ENCODE data around the gene ZNF689.
"Not testable (repeated sequence)": the region's sequence is repeated elsewhere in the genome, so short reads cannot be mapped to it uniquely, and the experiment has no call there.

ZNF689 gene

DNA sequence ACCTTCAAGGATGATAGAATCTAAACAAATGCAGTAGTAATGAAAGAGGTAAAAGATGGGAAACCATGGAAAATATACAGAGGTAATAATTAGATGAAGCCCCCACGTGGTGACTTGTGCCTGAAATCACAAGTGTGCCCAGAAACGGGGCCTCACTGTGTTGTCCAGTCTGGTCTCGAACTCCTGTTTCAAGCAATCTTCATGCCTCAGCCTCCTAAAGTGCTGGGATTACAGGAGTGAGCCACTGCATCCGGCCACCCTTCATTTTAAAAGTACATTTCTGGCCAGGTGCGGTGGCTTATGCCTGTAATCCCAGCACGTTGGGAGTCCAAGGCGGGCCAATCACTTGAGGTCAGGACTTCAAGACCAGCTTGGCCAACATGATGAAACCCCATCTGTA lies 26.4 kb upstream of the ZNF689 start:
- no peaks in the 10 kb centered on the region for H3K36me3 ChIP-seq (ENCODE audit: control insufficient read depth, insufficient read depth, low read length)
- 91 to 95% methylated on average over 7 of the region's 7 CpGs for WGBS, 2 experiments
- no peaks in the 10 kb centered on the region for H3K4me1 ChIP-seq (ENCODE audit: control insufficient read depth, insufficient read depth, low read length)
- H3K9me3 ChIP-seq (ENCODE audit: control insufficient read depth, low read length), result no peaks in the 10 kb centered on the region
- H3K27me3 ChIP-seq (ENCODE audit: control insufficient read depth, insufficient read depth, low read length, poor library complexity, severe bottlenecking), result peaks cover 6% of the 10 kb centered on the region
- no peak overlapping the region for H3K4me3 ChIP-seq (ENCODE audit: insufficient read depth, low read depth, low read length)
- H3K27ac ChIP-seq (ENCODE audit: insufficient read depth, low read depth, low read length, poor library complexity, severe bottlenecking), result no peak overlapping the region

DNA sequence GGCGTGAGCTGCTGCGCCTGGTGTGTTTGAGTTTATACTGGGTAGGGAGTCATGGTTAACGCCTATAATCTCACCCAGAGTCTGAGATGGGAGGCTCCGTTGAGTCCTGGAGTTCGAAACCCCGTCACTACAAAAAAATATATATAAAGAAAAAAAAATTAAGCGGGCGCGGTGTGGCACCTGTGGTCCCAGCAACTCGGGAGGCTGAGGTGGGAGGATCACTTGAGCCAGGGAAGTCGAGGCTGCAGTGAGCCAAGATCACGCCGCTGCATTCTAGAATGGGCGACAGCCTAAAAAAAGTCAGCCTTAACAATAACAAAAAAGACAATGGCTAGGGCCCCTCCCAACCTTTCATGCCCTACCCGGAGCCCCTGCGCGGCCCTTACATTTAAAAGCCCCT lies 23.3 kb upstream of the ZNF689 start:
- Histone ChIP-seq H3K27ac (ENCODE audit: insufficient read depth, low read depth, low read length, poor library complexity, severe bottlenecking) (peak overlapping the region; percentile 76), H3K4me1 (ENCODE audit: control insufficient read depth, insufficient read depth, low read length) (no peaks in the 10 kb centered on the region), H3K4me3 (ENCODE audit: insufficient read depth, low read depth, low read length) (peak overlapping the region; percentile 98), H3K36me3 (ENCODE audit: control insufficient read depth, insufficient read depth, low read length) (no peaks in the 10 kb centered on the region), H3K9me3 (ENCODE audit: control insufficient read depth, low read length) (no peaks in the 10 kb centered on the region), H3K27me3 (ENCODE audit: control insufficient read depth, insufficient read depth, low read length, poor library complexity, severe bottlenecking) (peaks cover 5% of the 10 kb centered on the region)
- WGBS, 2 experiments, result 92 to 93% methylated on average over 17 of the region's 17 CpGs

DNA sequence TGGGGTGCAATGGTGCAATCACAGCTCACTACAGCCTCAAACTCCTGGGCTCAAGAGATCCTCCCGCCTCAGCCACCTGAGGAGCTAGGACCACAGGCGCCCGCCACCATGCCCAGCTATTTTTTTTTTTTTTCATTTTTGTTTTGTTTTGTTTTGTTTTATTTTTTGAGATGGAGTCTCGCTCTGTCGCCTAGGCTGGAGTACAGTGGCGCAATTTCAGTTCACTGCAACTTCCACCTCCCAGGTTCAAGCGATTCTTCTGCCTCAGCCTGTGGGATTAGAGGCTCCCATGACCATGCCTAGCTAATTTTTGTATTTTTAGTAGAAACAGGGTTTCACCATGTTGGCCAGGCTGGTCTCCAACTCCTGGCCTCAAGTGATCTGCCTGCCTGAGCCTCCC lies 22.3 kb upstream of the ZNF689 start:
- H3K4me1 ChIP-seq (ENCODE audit: control insufficient read depth, insufficient read depth, low read length); H3K27me3 ChIP-seq (ENCODE audit: control insufficient read depth, insufficient read depth, low read length, poor library complexity, severe bottlenecking); H3K9me3 ChIP-seq (ENCODE audit: control insufficient read depth, low read length); H3K4me3 ChIP-seq (ENCODE audit: insufficient read depth, low read depth, low read length); H3K27ac ChIP-seq (ENCODE audit: insufficient read depth, low read depth, low read length, poor library complexity, severe bottlenecking); H3K36me3 ChIP-seq (ENCODE audit: control insufficient read depth, insufficient read depth, low read length): not testable (repeated sequence)
- WGBS, 2 experiments, result 90 to 92% methylated on average over 5 to 7 of the region's 7 CpGs

DNA sequence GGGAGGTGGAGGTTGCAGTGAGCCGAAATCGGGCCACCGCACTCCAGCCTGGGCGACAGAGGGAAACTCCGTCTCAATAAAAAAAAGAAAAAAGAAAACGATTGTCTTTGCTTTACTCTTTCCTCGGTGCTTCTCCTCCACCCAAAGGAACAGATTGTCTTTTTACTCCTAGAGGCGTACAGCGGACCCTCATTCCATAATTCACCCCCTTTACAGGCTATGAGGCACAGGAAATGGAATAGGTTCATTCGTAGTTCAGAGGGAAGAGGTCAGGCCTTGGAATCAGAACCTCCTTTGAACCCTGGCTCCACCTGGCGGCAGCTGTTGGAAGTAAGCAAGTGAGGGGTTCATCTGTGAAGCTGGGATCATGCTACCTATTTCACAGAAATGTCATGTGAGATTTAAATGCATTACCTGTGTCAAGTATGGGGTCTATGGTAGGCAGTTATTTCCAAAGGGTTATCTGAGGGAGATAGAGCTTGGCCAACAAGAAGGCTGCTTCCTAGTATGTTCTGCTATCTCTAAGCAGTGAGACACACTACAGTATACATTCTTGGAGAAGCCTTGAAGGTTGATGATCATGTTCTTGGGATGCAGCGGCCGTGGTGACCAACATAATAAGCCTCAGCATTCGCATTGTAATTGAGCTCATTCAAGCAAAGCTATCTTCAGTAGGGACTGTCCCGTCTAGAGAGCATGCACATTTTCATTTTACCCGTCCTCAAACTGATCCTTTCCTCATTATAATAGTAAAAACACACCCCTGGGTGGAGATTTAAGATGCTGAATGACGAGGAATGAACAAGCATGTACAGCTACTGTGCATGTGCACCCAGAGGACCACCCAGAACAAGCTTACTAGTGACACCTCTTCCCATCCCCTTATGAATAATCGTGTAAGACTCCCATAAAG lies 18.7 kb upstream of the ZNF689 start:
- peaks cover 5% of the 10 kb centered on the region for H3K27me3 ChIP-seq (ENCODE audit: control insufficient read depth, insufficient read depth, low read length, poor library complexity, severe bottlenecking)
- H3K4me3 ChIP-seq (ENCODE audit: insufficient read depth, low read depth, low read length), result no peak overlapping the region
- H3K36me3 ChIP-seq (ENCODE audit: control insufficient read depth, insufficient read depth, low read length), result no peaks in the 10 kb centered on the region
- H3K27ac ChIP-seq (ENCODE audit: insufficient read depth, low read depth, low read length, poor library complexity, severe bottlenecking), result no peak overlapping the region
- 57 to 58% methylated on average over 18 of the region's 18 CpGs for WGBS, 2 experiments
- H3K9me3 ChIP-seq (ENCODE audit: control insufficient read depth, low read length), result no peaks in the 10 kb centered on the region
- H3K4me1 ChIP-seq (ENCODE audit: control insufficient read depth, insufficient read depth, low read length), result no peaks in the 10 kb centered on the region

DNA sequence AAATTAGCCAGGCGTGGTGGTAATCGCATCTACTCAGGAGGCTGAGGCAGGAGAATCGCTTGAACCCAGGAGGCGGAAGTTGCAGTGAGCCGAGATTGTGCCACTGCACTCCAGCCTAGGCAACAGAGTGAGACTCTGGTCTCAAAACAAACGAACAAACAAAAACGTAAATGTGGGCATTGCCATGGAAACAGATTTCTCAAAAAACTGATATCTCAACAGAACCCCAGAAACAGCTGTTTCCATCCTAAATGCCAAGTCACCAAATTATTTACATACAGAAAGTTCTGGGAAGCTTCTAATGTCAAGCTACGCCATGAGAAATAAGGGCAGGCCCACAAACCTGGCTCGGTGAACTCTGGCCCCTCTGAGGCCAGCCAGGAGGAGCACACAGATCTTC lies 16.0 kb upstream of the ZNF689 start:
- 93% methylated on average over 9 of the region's 9 CpGs for WGBS, 2 experiments
- Histone ChIP-seq H3K4me3 (ENCODE audit: insufficient read depth, low read depth, low read length) (no peak overlapping the region), H3K27ac (ENCODE audit: insufficient read depth, low read depth, low read length, poor library complexity, severe bottlenecking) (no peak overlapping the region), H3K4me1 (ENCODE audit: control insufficient read depth, insufficient read depth, low read length) (no peaks in the 10 kb centered on the region), H3K36me3 (ENCODE audit: control insufficient read depth, insufficient read depth, low read length) (no peaks in the 10 kb centered on the region), H3K9me3 (ENCODE audit: control insufficient read depth, low read length) (no peaks in the 10 kb centered on the region), H3K27me3 (ENCODE audit: control insufficient read depth, insufficient read depth, low read length, poor library complexity, severe bottlenecking) (peaks cover 5% of the 10 kb centered on the region)

DNA sequence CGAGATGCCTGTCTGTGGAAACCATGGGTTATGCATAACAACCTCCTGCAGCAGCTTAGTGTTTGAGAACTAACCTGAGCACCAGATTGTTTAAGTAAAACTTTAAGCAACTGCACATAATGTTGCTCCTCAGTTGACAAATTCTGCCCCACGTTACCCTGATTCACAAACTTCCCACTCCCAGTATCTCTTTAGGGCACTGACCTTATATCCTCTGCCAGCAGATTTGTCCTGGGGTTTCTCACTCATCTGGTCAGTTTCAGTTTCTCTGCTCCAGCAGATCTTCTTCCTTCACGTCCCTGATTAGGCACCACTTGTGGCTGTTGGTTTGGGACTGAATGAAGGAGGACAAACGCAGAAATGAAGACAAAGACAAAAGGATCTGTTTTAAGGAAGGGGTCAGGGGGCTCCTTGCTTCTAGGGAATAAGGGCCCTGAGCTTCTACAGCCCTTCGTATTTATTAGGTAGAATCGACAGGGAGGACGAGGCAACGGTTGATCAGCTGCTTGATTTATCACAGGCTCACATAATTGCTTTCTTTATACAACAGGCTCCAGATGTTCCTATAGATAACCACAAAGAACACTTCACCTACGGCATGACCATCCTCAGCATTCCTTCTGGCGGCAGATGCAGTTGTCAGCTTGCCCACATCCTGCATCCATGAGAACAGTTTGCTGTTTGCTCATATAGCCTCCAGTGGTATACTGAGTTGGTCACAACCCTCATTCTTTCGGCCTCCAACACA lies 13.5 kb upstream of the ZNF689 start:
- H3K27me3 ChIP-seq (ENCODE audit: control insufficient read depth, insufficient read depth, low read length, poor library complexity, severe bottlenecking), result peaks cover 3% of the 10 kb centered on the region
- H3K27ac ChIP-seq (ENCODE audit: insufficient read depth, low read depth, low read length, poor library complexity, severe bottlenecking), result no peak overlapping the region
- WGBS, 2 experiments, result 90 to 93% methylated on average over 11 of the region's 11 CpGs
- no peaks in the 10 kb centered on the region for H3K36me3 ChIP-seq (ENCODE audit: control insufficient read depth, insufficient read depth, low read length)
- no peak overlapping the region for H3K4me3 ChIP-seq (ENCODE audit: insufficient read depth, low read depth, low read length)
- H3K4me1 ChIP-seq (ENCODE audit: control insufficient read depth, insufficient read depth, low read length), result no peaks in the 10 kb centered on the region
- H3K9me3 ChIP-seq (ENCODE audit: control insufficient read depth, low read length), result no peaks in the 10 kb centered on the region

DNA sequence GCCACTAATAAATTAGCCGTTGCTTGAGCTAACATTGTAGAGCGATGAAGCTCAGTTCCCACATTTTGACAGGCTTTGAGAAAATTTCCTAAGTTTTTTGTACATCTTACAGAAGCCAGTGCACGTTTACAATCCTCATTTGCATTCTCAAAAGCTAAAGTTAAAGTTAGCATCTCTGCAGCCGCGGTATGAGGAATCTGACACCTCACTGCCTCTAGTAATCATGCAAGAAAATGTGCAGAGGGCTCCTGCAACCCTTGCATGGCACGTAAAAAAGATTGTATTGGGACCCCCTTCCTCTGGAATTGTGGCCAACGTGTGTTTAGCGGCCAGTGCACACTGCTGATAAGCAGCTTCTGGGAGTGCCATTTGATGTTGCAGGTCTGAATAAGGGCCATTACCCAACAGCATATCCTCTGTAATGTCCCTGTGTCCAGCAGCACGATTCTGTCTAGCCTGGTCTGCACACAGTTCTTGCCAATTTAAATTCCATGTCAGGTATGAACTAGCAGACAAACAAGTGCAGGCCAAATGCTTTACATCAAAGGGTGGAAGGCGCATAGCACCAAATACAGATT lies 12.4 kb upstream of the ZNF689 start:
- H3K9me3 ChIP-seq (ENCODE audit: control insufficient read depth, low read length), result no peaks in the 10 kb centered on the region
- H3K4me1 ChIP-seq (ENCODE audit: control insufficient read depth, insufficient read depth, low read length), result no peaks in the 10 kb centered on the region
- H3K4me3 ChIP-seq (ENCODE audit: insufficient read depth, low read depth, low read length), result no peak overlapping the region
- H3K27ac ChIP-seq (ENCODE audit: insufficient read depth, low read depth, low read length, poor library complexity, severe bottlenecking), result no peak overlapping the region
- WGBS, 2 experiments, result 84 to 86% methylated on average over 10 of the region's 10 CpGs
- H3K36me3 ChIP-seq (ENCODE audit: control insufficient read depth, insufficient read depth, low read length), result no peaks in the 10 kb centered on the region
- H3K27me3 ChIP-seq (ENCODE audit: control insufficient read depth, insufficient read depth, low read length, poor library complexity, severe bottlenecking), result peaks cover 3% of the 10 kb centered on the region

DNA sequence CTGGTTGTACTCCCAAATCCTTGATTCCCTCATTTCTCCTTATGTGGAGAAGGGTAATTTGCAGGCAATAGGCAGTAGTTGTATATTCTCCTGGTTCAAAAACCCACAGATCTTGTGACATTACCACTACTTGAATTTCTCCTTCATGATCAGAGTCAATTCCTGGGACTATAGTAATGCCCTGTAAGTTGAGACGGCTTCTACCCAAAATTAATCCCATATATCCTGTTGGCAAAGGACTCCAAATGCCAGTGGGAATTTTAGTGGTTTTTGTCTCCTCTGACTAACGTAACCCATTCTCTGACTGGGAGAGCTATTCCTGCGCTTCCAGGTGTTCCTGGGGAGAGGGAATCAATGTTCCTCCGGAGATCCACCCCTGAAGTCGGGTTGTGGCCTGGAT lies 11.6 kb upstream of the ZNF689 start:
- Histone ChIP-seq H3K27ac (ENCODE audit: insufficient read depth, low read depth, low read length, poor library complexity, severe bottlenecking) (no peak overlapping the region), H3K36me3 (ENCODE audit: control insufficient read depth, insufficient read depth, low read length) (no peaks in the 10 kb centered on the region), H3K4me1 (ENCODE audit: control insufficient read depth, insufficient read depth, low read length) (no peaks in the 10 kb centered on the region), H3K27me3 (ENCODE audit: control insufficient read depth, insufficient read depth, low read length, poor library complexity, severe bottlenecking) (peaks cover 3% of the 10 kb centered on the region), H3K4me3 (ENCODE audit: insufficient read depth, low read depth, low read length) (no peak overlapping the region), H3K9me3 (ENCODE audit: control insufficient read depth, low read length) (no peaks in the 10 kb centered on the region)
- 77 to 78% methylated on average over 5 of the region's 5 CpGs for WGBS, 2 experiments

DNA sequence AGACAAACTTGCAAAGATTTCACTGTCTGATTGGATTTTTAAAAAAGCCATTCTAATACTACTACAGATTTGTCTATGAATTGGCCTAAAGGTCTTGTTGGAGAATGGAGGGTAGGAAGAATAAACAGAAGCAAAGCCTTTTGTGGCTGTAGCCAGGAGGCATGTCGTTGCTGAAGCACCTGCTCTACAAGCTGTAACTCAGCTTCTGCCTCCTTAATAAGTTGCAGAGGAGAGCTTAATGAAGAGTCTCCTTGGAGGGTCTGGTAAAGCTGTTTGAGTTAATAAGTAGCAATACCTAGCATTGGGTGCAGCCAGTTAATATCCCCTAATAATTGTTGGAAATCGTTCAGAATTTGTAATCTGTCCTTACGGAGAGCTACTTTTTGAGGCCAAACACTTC lies 10.0 kb upstream of the ZNF689 start:
- H3K27me3 ChIP-seq (ENCODE audit: control insufficient read depth, insufficient read depth, low read length, poor library complexity, severe bottlenecking), result peaks cover 3% of the 10 kb centered on the region
- H3K27ac ChIP-seq (ENCODE audit: insufficient read depth, low read depth, low read length, poor library complexity, severe bottlenecking), result no peak overlapping the region
- no peaks in the 10 kb centered on the region for H3K4me1 ChIP-seq (ENCODE audit: control insufficient read depth, insufficient read depth, low read length)
- no peaks in the 10 kb centered on the region for H3K36me3 ChIP-seq (ENCODE audit: control insufficient read depth, insufficient read depth, low read length)
- H3K4me3 ChIP-seq (ENCODE audit: insufficient read depth, low read depth, low read length), result no peak overlapping the region
- no peaks in the 10 kb centered on the region for H3K9me3 ChIP-seq (ENCODE audit: control insufficient read depth, low read length)
- 68 to 74% methylated on average over 3 of the region's 3 CpGs for WGBS, 2 experiments

DNA sequence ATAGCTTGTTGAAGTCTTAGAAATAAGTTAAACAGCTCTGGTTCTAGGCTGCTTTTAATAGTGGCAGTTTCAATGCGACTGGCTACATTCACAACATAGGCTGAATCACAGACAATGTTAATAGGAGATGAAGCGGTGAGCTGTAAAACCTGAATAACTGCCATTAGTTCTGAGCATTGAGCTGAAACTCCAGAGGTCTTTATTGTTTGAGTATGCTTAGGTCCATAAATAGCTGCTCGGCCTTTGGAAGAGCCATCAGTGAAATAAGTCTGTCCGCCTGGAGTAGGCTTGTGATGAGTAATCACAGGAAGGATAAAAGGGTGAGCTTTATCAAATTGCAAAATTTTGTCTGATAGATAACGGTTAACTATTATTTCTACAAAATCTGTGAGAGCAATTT lies 9.4 kb upstream of the ZNF689 start:
- Histone ChIP-seq H3K4me1 (ENCODE audit: control insufficient read depth, insufficient read depth, low read length) (no peaks in the 10 kb centered on the region), H3K4me3 (ENCODE audit: insufficient read depth, low read depth, low read length) (no peak overlapping the region), H3K27ac (ENCODE audit: insufficient read depth, low read depth, low read length, poor library complexity, severe bottlenecking) (no peak overlapping the region), H3K9me3 (ENCODE audit: control insufficient read depth, low read length) (no peaks in the 10 kb centered on the region), H3K27me3 (ENCODE audit: control insufficient read depth, insufficient read depth, low read length, poor library complexity, severe bottlenecking) (peaks cover 3% of the 10 kb centered on the region), H3K36me3 (ENCODE audit: control insufficient read depth, insufficient read depth, low read length) (no peaks in the 10 kb centered on the region)
- WGBS, 2 experiments, result 91 to 95% methylated on average over 5 of the region's 5 CpGs

Data from ectodermal cell (in vitro differentiated cells).